Ovary (tissue), 3 donors: ENCODE measurements around the gene FRMPD2.

Source experiments
- EP300 ChIP-seq: sonication (generic); formaldehyde crosslinking; IDR thresholded peaks from one replicate; pipeline ENCODE4 v1.6.1; 2017; ENCODE audit warnings: antibody characterized with exemption
- POLR2A ChIP-seq: fragments of 450-650 bp; IDR thresholded peaks from one replicate; pipeline ENCODE4 v1.6.1; 2017; ENCODE audit warnings: antibody characterized with exemption, mild to moderate bottlenecking, moderate library complexity
- TF ChIP-seq, protein P1 (sequence below), 3 donors: fragments of 450-650 bp in 2 of 3; fragments of 200-600 bp in 1 of 3; IDR thresholded peaks; one replicate each; pipeline versions ENCODE4 v1.5.1 to v1.8.0; 2016 to 2022; ENCODE audit warnings: antibody characterized with exemption in 3 of 3, mild to moderate bottlenecking in 1 of 3
- donor health status: DM: no; HTN: no; CAD: no.

DNA sequence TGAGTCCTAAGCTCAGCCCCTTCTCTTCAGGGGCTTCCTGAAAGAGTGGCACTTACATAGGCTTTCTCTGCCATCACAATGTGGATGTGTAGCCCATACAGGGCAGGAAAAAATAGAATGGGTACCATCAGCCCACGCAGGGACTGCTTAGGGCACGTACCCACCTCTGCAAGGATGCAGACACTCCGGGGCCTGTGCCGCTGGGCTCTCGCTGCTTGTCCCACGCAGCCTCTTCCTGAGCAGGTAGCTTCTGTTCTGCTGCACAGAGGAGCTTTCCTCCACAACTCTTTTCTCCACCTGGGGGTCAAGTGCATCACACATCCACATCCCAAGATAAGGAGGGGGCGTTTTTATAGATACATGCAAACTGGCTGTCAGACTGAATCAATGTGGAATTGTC lies 34.3 kb downstream of the FRMPD2 start:
- TF ChIP-seq, protein P1, sequence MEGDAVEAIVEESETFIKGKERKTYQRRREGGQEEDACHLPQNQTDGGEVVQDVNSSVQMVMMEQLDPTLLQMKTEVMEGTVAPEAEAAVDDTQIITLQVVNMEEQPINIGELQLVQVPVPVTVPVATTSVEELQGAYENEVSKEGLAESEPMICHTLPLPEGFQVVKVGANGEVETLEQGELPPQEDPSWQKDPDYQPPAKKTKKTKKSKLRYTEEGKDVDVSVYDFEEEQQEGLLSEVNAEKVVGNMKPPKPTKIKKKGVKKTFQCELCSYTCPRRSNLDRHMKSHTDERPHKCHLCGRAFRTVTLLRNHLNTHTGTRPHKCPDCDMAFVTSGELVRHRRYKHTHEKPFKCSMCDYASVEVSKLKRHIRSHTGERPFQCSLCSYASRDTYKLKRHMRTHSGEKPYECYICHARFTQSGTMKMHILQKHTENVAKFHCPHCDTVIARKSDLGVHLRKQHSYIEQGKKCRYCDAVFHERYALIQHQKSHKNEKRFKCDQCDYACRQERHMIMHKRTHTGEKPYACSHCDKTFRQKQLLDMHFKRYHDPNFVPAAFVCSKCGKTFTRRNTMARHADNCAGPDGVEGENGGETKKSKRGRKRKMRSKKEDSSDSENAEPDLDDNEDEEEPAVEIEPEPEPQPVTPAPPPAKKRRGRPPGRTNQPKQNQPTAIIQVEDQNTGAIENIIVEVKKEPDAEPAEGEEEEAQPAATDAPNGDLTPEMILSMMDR (IDR thresholded peaks at IDR 0.05) = no peak
- no peak for TF ChIP-seq POLR2A
- TF ChIP-seq EP300 = no peak
